Breast epithelium (tissue), 4 donors: ENCODE results near the gene PDP2. TPM values are rescaled to one million over a fixed set of nuclear protein-coding genes. Genes with fewer than 3 reads are reported as not detected.
A peak's percentile ranks its signal among the peaks of the same experiment; 100 is the strongest.

ENCODE experiments used
- DNase-seq, 2 donors: peaks; one replicate each; pipeline ENCODE4 v3.0.0-alpha.2; 2019; ENCODE audit warnings: low spot score in 2 of 2
- H3K27ac ChIP-seq, 2 donors: fragments of 200-600 bp; sonication (generic) in 1 of 2; one replicate each; pipeline ENCODE4 v1.5.1; 2016 to 2019; ENCODE audit warnings: mild to moderate bottlenecking in 1 of 2
- H3K27me3 ChIP-seq, 2 donors: fragments of 200-600 bp; sonication (generic) in 1 of 2; one replicate each; pipeline versions ENCODE4 v1.5.1 to v1.6.0; 2017 to 2019; ENCODE audit warnings: control low read depth in 1 of 2, mild to moderate bottlenecking in 1 of 2
- H3K36me3 ChIP-seq: fragments of 200-600 bp; one replicate; pipeline ENCODE4 v1.5.1; 2019
- H3K4me1 ChIP-seq, 2 donors: fragments of 200-600 bp; sonication (generic); one replicate each; pipeline ENCODE4 v1.5.1; 2016 to 2019; ENCODE audit warnings: control low read depth in 1 of 2
- H3K4me3 ChIP-seq, 3 donors: fragments of 200-600 bp; sonication (generic); 1 replicate in 2 of 3; 2 replicates in 1 of 3; pipeline ENCODE4 v1.5.1; 2016 to 2019; ENCODE audit warnings: mild to moderate bottlenecking in 3 of 3, moderate library complexity in 2 of 3
- H3K9me3 ChIP-seq, 2 donors: fragments of 200-600 bp; sonication (generic) in 1 of 2; one replicate each; pipeline ENCODE4 v1.5.1; 2016 to 2019; ENCODE audit warnings: control low read depth in 1 of 2
- POLR2A ChIP-seq: fragments of 450-650 bp; IDR thresholded peaks from one replicate; pipeline ENCODE4 v1.6.1; 2016; ENCODE audit warnings: antibody characterized with exemption, mild to moderate bottlenecking, moderate library complexity
- POLR2AphosphoS5 ChIP-seq, 3 donors: sonication (generic); formaldehyde crosslinking; IDR thresholded peaks; one replicate each; pipeline ENCODE4 v1.6.1; 2017; ENCODE audit warnings: antibody characterized with exemption in 3 of 3
- intact Hi-C: fragments of 100-400 bp; cut with DNase I; formaldehyde crosslinking; loops from one replicate; pipeline ENCODE4 v1.15.1; 2023; ENCODE audit warnings: low total_unique reads
- total RNA-seq, 3 donors: library from RNA; depleted of rRNA; stranded (reverse); fragments of >200 nt; gene quantifications; one replicate each; pipeline ENCODE4 v1.1.0, GENCODE V29; 2016
- TF ChIP-seq, protein P1 (sequence below), 3 donors: fragments of 450-650 bp; IDR thresholded peaks; one replicate each; pipeline ENCODE4 v1.5.1; 2016 to 2017; ENCODE audit warnings: antibody characterized with exemption in 3 of 3, mild to moderate bottlenecking in 3 of 3, moderate library complexity in 3 of 3

PDP2 gene
- total RNA-seq, 3 donors from 2014 or later: 8.8 to 18.6 (median 9.4) TPM

DNA sequence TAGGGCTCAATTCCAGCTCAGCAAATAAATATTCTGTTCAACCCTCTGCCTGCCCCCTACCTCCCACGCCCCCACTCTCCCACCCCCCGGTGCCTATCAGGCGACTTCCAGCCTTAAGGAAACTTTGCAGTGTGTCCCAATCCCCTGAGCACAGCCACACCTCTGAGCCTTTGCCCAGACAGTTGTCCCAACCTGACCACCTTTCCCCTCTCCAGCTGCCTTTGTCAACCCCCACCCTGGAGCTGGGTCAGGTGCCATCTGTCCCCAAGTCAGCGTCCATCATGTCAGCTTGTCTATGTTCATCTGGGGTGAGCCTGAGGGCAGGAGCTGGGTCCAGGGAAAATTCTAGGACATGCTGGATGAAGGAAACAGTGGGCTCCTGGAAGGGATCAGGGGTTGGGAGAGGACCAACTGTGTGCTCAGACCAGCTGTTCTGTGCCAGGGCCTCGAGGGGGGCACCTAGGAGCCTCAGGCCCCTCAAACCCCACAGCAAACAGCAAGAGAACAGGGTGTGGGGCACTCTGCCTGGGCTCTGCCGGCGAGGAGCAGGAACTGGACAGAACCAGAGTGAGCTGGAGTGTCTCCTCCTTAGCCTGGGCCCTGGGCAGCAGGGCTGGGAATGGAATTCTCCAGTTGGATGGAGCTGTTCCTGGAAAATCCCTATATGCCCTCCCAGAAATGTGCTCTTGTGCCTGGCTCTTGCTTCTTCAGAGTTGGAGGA, 20.6 kb downstream of the PDP2 start:
- intact Hi-C loops: loop anchor here (5.0 kb wide), 1 partner anchor 381 kb away; no protein-coding TSS in a partner anchor
- no peaks in the 10 kb centered on the region for H3K27me3 ChIP-seq
- no peaks in the 10 kb centered on the region for H3K36me3 ChIP-seq
- H3K27ac ChIP-seq: peak overlapping the region; percentile 68 to 84
- H3K4me3 ChIP-seq: no peak overlapping the region
- no peaks in the 10 kb centered on the region for H3K4me1 ChIP-seq
- no peaks in the 10 kb centered on the region for H3K9me3 ChIP-seq
- no peak for DNase-seq
- TF ChIP-seq, protein P1, sequence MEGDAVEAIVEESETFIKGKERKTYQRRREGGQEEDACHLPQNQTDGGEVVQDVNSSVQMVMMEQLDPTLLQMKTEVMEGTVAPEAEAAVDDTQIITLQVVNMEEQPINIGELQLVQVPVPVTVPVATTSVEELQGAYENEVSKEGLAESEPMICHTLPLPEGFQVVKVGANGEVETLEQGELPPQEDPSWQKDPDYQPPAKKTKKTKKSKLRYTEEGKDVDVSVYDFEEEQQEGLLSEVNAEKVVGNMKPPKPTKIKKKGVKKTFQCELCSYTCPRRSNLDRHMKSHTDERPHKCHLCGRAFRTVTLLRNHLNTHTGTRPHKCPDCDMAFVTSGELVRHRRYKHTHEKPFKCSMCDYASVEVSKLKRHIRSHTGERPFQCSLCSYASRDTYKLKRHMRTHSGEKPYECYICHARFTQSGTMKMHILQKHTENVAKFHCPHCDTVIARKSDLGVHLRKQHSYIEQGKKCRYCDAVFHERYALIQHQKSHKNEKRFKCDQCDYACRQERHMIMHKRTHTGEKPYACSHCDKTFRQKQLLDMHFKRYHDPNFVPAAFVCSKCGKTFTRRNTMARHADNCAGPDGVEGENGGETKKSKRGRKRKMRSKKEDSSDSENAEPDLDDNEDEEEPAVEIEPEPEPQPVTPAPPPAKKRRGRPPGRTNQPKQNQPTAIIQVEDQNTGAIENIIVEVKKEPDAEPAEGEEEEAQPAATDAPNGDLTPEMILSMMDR (IDR thresholded peaks at IDR 0.05): no peak
- no peak for TF ChIP-seq POLR2A
- no peak for TF ChIP-seq POLR2AphosphoS5 (IDR thresholded peaks at IDR 0.05)

- DNase-seq: no peak
- intact Hi-C loops: loop anchor here (5.0 kb wide), 1 partner anchor 381 kb away; no protein-coding TSS in a partner anchor
- H3K36me3 ChIP-seq: no peaks in the 10 kb centered on the region
- no peak overlapping the region for H3K4me3 ChIP-seq
- TF ChIP-seq POLR2AphosphoS5 (IDR thresholded peaks at IDR 0.05) (no peak), POLR2A (no peak)
- TF ChIP-seq, protein P1 (IDR thresholded peaks at IDR 0.05): no peak
- no peaks in the 10 kb centered on the region for H3K27me3 ChIP-seq
- peak overlapping the region; percentile 68 to 84 for H3K27ac ChIP-seq
- H3K4me1 ChIP-seq: no peaks in the 10 kb centered on the region
- H3K9me3 ChIP-seq: no peaks in the 10 kb centered on the region
These were observed 21.3 kb downstream of the PDP2 start for GRCh38 chr16:66901626-66902025.

DNA sequence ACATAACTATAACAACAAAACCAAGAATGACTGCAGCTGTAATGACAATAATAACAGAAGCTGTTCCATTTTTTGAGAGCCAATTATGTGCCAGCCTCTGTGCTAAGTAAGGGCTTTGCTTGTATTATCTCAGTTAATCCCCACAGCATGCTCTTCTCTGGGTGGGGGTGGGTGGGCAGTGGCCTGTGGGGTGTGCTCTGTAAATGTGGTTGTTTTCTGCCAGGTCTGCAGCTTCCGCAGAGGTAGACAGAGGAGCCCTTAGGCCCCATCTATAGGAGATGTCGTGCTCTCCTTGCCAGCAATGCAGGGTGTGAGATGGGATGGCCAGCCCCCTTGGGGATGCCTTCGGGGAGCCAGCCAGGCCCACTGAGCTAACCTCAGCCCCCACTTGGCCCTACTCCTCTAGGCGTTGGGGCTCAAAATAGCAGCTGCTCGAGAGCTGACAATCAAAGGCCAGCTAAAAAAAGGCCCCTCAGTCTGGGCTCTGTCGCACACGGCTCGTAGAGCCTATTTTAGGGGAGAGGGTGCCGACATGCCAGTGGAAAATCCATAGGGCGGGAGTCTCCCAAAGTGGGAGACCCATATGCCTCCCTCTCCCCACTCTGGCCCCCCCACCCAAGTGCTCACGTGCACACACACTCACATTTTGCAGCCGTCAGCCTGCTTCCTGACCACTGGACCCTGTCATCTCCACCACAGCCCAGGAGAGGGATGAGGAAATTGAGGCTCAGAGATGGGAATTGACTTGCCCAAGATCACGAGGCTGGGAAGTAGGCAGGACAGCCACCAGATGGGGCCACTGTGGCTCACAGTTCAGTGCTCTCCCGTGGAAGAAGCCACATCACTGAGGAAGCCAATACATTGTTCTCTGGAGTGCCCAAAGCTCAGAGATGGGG, 22.6 kb downstream of the PDP2 start:
- Histone ChIP-seq H3K4me1 (no peaks in the 10 kb centered on the region), H3K4me3 (no peak overlapping the region), H3K36me3 (no peaks in the 10 kb centered on the region), H3K27me3 (no peaks in the 10 kb centered on the region), H3K27ac (peak overlapping the region in 1 of 2 donors; percentile 66), H3K9me3 (no peaks in the 10 kb centered on the region)
- intact Hi-C loops: loop anchor here (5.0 kb wide), 1 partner anchor 379 kb away; no protein-coding TSS in a partner anchor
- TF ChIP-seq POLR2A (no peak), POLR2AphosphoS5 (IDR thresholded peaks at IDR 0.05) (no peak)
- TF ChIP-seq, protein P1 (IDR thresholded peaks at IDR 0.05): no peak
- DNase-seq: no peak

DNA sequence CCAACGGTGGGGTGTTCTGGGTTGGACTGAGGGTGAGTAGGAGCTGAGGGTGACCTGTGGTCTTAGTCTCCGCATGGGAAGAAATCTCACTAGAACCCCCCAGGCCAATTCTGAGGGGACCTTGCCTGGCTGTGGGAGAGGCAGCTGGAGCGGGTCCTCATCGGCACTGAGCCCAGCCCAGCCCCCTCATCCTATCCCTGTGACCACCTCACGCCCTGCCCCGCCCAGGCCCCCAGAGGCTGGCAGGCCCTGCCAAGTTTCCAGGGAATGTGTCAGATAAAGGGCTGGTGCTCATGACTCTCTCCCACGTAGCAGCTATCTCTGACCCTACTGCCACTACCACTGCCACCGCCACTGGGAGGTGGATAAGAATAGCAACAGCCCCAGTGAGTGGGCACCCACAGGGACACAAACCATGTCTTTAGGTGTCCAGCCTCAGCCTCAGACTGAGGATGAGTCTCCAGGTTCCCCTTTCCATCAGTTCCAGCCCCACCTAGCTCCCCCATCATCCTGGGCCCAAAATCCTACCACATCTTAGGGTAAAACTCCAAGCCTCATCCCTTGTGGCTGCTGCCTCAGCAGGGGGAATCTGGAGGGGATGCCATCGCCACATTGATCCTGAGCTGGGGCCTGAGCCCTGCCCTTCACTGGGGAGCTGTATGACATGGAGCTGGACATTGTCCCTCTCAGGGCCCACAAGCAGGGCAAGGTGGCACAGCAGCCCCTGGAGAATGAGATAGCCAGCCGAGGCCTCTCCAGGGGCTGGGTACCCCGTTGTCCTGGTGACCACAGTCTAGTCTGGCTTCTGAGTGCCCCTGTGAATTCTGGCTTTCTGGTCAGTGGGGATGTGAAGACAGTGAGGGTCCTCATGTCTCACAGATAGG, 23.5 kb downstream of the PDP2 start:
- Histone ChIP-seq H3K9me3 (no peaks in the 10 kb centered on the region), H3K36me3 (no peaks in the 10 kb centered on the region), H3K4me1 (no peaks in the 10 kb centered on the region), H3K27ac (peak overlapping the region in 1 of 2 donors; percentile 66), H3K4me3 (no peak overlapping the region), H3K27me3 (no peaks in the 10 kb centered on the region)
- DNase-seq: no peak
- TF ChIP-seq, protein P1 (IDR thresholded peaks at IDR 0.05): no peak
- TF ChIP-seq POLR2A: no peak
- TF ChIP-seq POLR2AphosphoS5 (IDR thresholded peaks at IDR 0.05): no peak
- intact Hi-C loops: loop anchor here (5.0 kb wide), 1 partner anchor 379 kb away; no protein-coding TSS in a partner anchor
